Neuronal stem cell (in vitro differentiated cells): ENCODE measurements around the gene MAN2A1.

Experiments
- DNase-seq: peaks from one replicate; pipeline ENCODE4 v3.0.0-alpha.2; 2013; ENCODE audit warnings: low spot score
- H2AFZ ChIP-seq: one replicate; pipeline ENCODE4 v1.6.1; 2013; ENCODE audit warnings: mild to moderate bottlenecking, low read length, inconsistent platforms
- H2AK5ac ChIP-seq: 2 replicates; pipeline ENCODE4 v1.6.1; 2013; ENCODE audit warnings: low read depth, mild to moderate bottlenecking, inconsistent platforms, low read length, moderate library complexity, mixed read lengths
- H2BK120ac ChIP-seq: 2 replicates; pipeline ENCODE4 v1.6.1; 2013; ENCODE audit warnings: low read depth, mild to moderate bottlenecking, inconsistent platforms, low read length, moderate library complexity, mixed read lengths
- H2BK12ac ChIP-seq: one replicate; pipeline ENCODE4 v1.6.1; 2013; ENCODE audit warnings: low read length, inconsistent platforms
- H2BK15ac ChIP-seq: 2 replicates; pipeline ENCODE4 v1.6.1; 2013; ENCODE audit warnings: mild to moderate bottlenecking, low read length, inconsistent platforms, mixed read lengths
- H2BK5ac ChIP-seq: one replicate; pipeline ENCODE4 v1.6.1; 2013; ENCODE audit warnings: inconsistent platforms, mild to moderate bottlenecking, low read length, moderate library complexity
- H3K14ac ChIP-seq: one replicate; pipeline ENCODE4 v1.6.1; 2013; ENCODE audit warnings: low read length, inconsistent platforms
- H3K18ac ChIP-seq: 2 replicates; pipeline ENCODE4 v1.6.1; 2013; ENCODE audit warnings: low read length, inconsistent platforms
- H3K23ac ChIP-seq: 2 replicates; pipeline ENCODE4 v1.6.1; 2013; ENCODE audit warnings: low read depth, mild to moderate bottlenecking, mixed read lengths, low read length, inconsistent platforms; ENCODE audit not compliant: poor library complexity
- H3K27ac ChIP-seq: replicated peaks from 3 replicates; pipeline ENCODE4 v1.5.1; 2013; ENCODE audit warnings: low read length, inconsistent platforms
- H3K27me3 ChIP-seq, 3 experiments: 2 replicates each; pipeline ENCODE4 v1.6.1; 2013; ENCODE audit warnings: low read length in 3 of 3, mild to moderate bottlenecking in 2 of 3, inconsistent platforms in 1 of 3, low read depth in 1 of 3, mixed read lengths in 1 of 3, moderate library complexity in 1 of 3; ENCODE audit not compliant: control insufficient read depth in 3 of 3, insufficient read depth in 3 of 3
- H3K36me3 ChIP-seq, 2 donors: replicated peaks in 1 of 2; 2 replicates each; pipeline ENCODE4 v1.6.1; 2013; ENCODE audit warnings: low read length in 2 of 2; ENCODE audit not compliant: control insufficient read depth in 2 of 2, insufficient read depth in 2 of 2
- H3K4ac ChIP-seq: 2 replicates; pipeline ENCODE4 v1.6.1; 2013; ENCODE audit warnings: inconsistent platforms, mild to moderate bottlenecking, low read length, moderate library complexity
- H3K4me1 ChIP-seq, 2 donors: 1 replicate in 1 of 2; 2 replicates in 1 of 2; pipeline ENCODE4 v1.6.1; 2013; ENCODE audit warnings: low read length in 2 of 2, low read depth in 1 of 2; ENCODE audit not compliant: control insufficient read depth in 2 of 2, insufficient read depth in 1 of 2
- H3K4me2 ChIP-seq: one replicate; pipeline ENCODE4 v1.6.1; 2013; ENCODE audit warnings: mild to moderate bottlenecking, low read length, inconsistent platforms; ENCODE audit not compliant: insufficient read depth, poor library complexity, severe bottlenecking
- H3K4me3 ChIP-seq, 2 donors: 2 replicates each; pipeline ENCODE4 v1.5.1; 2013; ENCODE audit warnings: low read length in 2 of 2, mild to moderate bottlenecking in 2 of 2, inconsistent platforms in 1 of 2, moderate library complexity in 1 of 2
- H3K79me1 ChIP-seq: one replicate; pipeline ENCODE4 v1.6.1; 2013; ENCODE audit warnings: low read depth, mild to moderate bottlenecking, inconsistent platforms, low read length, moderate library complexity
- H3K9ac ChIP-seq: one replicate; pipeline ENCODE4 v1.6.1; 2013; ENCODE audit warnings: mild to moderate bottlenecking, low read depth, low read length, inconsistent platforms; ENCODE audit not compliant: poor library complexity
- H3K9me3 ChIP-seq, 2 donors: replicated peaks in 1 of 2; 2 replicates each; pipeline versions ENCODE3 to v1.6.1; 2013; ENCODE audit warnings: low read length in 2 of 2, mild to moderate bottlenecking in 2 of 2, inconsistent platforms in 1 of 2, low read depth in 1 of 2, mixed read lengths in 1 of 2, moderate library complexity in 1 of 2; ENCODE audit not compliant: control insufficient read depth in 2 of 2, insufficient read depth in 1 of 2
- H4K8ac ChIP-seq: one replicate; pipeline ENCODE4 v1.6.1; 2013; ENCODE audit warnings: low read depth, mild to moderate bottlenecking, inconsistent platforms, low read length, moderate library complexity
- H4K91ac ChIP-seq: one replicate; pipeline ENCODE4 v1.6.1; 2013; ENCODE audit warnings: low read length, low read depth, mild to moderate bottlenecking, inconsistent platforms; ENCODE audit not compliant: poor library complexity
- WGBS, 2 donors: extraction: QIAGEN DNeasy Blood & Tissue Kit; methylation state at CpG; one replicate each; pipeline ENCODE4 v1.1.7; 2013; ENCODE audit warnings: missing lambda C conversion rate in 2 of 2, mixed read lengths in 1 of 2; ENCODE audit not compliant: insufficient read length in 2 of 2, insufficient replicate concordance in 1 of 2; ENCODE audit errors: extremely low coverage in 2 of 2; 5-methylcytosine and 5-hydroxymethylcytosine counted together

MAN2A1 gene

DNA sequence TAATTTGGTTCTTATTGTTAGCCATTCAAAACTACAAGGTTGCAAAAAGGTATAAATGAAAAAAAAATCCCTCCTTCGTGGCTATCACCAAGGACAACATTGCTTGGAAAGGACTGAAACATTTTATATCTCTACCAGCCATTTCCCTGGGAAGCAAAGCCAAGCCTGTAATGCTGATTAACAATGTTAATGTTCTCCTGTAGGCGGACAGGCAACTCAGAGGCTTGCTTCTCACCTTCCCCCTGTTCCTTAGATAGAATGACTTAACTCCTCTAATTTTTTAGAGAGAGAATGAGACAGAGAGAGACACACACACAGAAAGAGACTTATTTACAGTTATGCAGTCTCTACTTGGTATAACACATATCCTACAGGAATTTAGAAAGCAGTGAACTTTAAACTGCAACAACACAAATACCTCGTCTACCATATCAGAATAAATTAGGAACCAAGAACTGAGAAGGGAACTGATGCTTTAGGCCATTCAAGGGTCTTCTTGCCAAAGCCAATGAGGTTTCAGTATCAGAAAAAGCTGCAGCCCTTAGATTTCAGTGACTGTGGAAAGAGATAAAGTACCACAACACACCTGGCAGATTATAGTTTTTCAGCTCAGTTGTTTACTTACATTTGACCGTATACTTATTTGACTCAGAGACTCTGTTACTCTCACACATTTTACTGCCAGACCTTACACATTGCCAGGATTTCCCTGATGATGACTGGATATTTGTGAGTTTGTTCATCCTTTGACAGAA, 20.9 kb upstream of the MAN2A1 start:
- no peak overlapping the region for H4K8ac ChIP-seq
- no peak overlapping the region for H3K9ac ChIP-seq
- H3K4me3 ChIP-seq = no peak overlapping the region
- H3K27me3 ChIP-seq = no peaks in the 10 kb centered on the region
- WGBS, 2 donors = no CpG with 5 or more reads among the region's 4 CpGs
- no peak overlapping the region for H3K4me2 ChIP-seq
- no peaks in the 10 kb centered on the region for H3K9me3 ChIP-seq
- H3K79me1 ChIP-seq = no peaks in the 10 kb centered on the region
- no peak for DNase-seq
- H2BK15ac ChIP-seq = no peak overlapping the region
- no peaks in the 10 kb centered on the region for H3K4me1 ChIP-seq
- no peak overlapping the region for H3K18ac ChIP-seq
- H3K27ac ChIP-seq = no peak overlapping the region
- H2BK5ac ChIP-seq = no peak overlapping the region
- no peak overlapping the region for H2BK120ac ChIP-seq
- no peak overlapping the region for H3K23ac ChIP-seq
- no peak overlapping the region for H4K91ac ChIP-seq
- H2AFZ ChIP-seq = no peak overlapping the region
- no peak overlapping the region for H2BK12ac ChIP-seq
- H3K4ac ChIP-seq = no peak overlapping the region
- no peaks in the 10 kb centered on the region for H3K36me3 ChIP-seq
- H3K14ac ChIP-seq = no peak overlapping the region
- H2AK5ac ChIP-seq = no peak overlapping the region

DNA sequence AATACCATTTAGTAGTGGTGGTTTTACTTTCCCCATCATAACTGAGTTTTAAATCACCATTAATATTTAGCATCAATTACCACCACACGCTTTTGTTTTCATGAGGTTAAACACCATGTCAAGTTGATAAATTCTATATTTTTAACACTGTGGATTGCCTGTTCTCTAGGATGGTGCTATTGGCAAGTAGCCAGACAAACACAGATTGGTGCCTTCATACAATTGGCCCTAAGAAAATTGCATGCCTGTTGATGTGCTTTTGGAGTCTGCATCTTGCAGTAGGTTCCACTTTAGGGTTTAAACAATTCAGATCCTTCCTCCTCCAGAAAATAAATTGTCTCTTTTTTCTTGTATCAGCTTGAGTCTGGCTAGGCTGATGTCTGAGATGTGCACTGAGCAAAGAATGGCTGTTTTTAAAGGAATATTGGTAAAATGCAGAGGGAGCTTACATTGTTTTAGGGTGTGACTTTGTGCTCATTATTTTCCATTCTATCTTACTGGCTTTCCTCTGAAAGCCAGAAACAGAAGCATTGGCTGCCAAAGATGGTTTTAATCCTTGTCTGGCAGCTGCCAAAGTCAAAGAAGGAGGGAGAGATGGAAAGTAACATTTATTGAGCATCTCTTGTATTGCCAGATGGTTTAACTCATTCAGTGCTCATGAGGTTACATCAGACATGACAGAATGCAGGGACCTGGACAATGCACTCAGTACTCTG, 19.6 kb upstream of the MAN2A1 start:
- Histone ChIP-seq H2BK15ac (no peak overlapping the region), H3K36me3 (no peaks in the 10 kb centered on the region), H3K4me3 (no peak overlapping the region), H3K9me3 (no peaks in the 10 kb centered on the region), H3K14ac (no peak overlapping the region), H2BK12ac (no peak overlapping the region), H3K27ac (no peak overlapping the region), H3K79me1 (no peaks in the 10 kb centered on the region), H3K9ac (no peak overlapping the region), H3K23ac (no peak overlapping the region), H4K8ac (no peak overlapping the region), H2BK5ac (no peak overlapping the region), H2AFZ (peak overlapping the region; percentile 4), H2BK120ac (no peak overlapping the region), H3K4ac (no peak overlapping the region), H4K91ac (no peak overlapping the region), H3K18ac (no peak overlapping the region), H2AK5ac (no peak overlapping the region), H3K27me3 (no peaks in the 10 kb centered on the region), H3K4me1 (no peaks in the 10 kb centered on the region), H3K4me2 (no peak overlapping the region)
- no peak for DNase-seq
- no CpG with 5 or more reads among the region's 1 CpG for WGBS, 2 donors

DNA sequence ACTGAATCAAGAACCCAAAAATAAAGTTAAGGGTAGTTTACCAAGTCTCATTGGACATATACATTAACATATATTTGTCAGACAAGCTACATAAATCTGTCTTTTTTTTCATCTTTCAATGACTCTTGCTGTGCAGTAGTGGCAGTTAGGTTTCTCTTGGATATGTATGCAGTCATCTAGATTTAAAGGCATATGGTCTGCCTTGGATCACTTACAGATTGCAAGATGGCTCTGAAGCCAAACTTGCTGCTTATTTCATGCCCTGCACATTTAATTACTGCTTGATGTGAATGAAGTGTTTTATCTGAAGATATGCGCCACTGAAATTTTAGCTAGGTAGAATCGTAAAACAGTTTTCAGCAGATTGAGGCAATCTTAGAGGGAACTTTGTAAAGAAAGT, 18.6 kb upstream of the MAN2A1 start:
- Histone ChIP-seq H3K14ac (no peak overlapping the region), H2BK5ac (no peak overlapping the region), H4K91ac (no peak overlapping the region), H3K27ac (no peak overlapping the region), H3K9ac (no peak overlapping the region), H4K8ac (no peak overlapping the region), H3K4me2 (no peak overlapping the region), H3K79me1 (no peaks in the 10 kb centered on the region), H2AFZ (no peak overlapping the region), H3K4me1 (no peaks in the 10 kb centered on the region), H3K4me3 (no peak overlapping the region), H3K9me3 (no peaks in the 10 kb centered on the region), H3K23ac (no peak overlapping the region), H3K27me3 (no peaks in the 10 kb centered on the region), H3K36me3 (no peaks in the 10 kb centered on the region), H2BK120ac (no peak overlapping the region), H2BK15ac (no peak overlapping the region), H3K18ac (no peak overlapping the region), H2BK12ac (no peak overlapping the region), H3K4ac (no peak overlapping the region), H2AK5ac (no peak overlapping the region)
- no CpG with 5 or more reads among the region's 2 CpGs for WGBS, 2 donors
- no peak for DNase-seq

DNA sequence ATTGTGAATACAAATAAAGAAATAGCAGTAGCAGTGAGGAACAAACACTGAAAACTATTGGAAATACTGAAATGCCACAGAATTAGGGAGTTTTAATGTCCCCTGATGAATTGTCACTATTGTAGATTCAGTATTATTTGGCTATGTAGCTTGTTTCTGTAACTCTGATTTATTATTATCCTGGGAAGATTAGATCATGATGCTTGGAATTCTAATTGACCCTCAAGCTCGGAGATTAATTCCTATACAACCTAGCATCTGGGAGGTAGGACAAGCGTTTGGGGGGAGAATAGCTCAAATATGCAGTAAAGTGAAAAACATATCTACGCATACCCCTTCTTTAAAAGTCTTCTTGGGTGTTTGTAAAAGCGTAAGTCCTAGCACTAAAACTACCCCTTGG, 15.1 kb upstream of the MAN2A1 start:
- no peaks in the 10 kb centered on the region for H3K79me1 ChIP-seq
- no CpG with 5 or more reads among the region's 4 CpGs for WGBS, 2 donors
- no peaks in the 10 kb centered on the region for H3K36me3 ChIP-seq
- no peak overlapping the region for H2AK5ac ChIP-seq
- H3K27me3 ChIP-seq = no peaks in the 10 kb centered on the region
- no peak overlapping the region for H3K14ac ChIP-seq
- no peak for DNase-seq
- no peaks in the 10 kb centered on the region for H3K4me1 ChIP-seq
- H4K91ac ChIP-seq = no peak overlapping the region
- no peak overlapping the region for H3K9ac ChIP-seq
- no peak overlapping the region for H2BK12ac ChIP-seq
- H3K9me3 ChIP-seq = no peaks in the 10 kb centered on the region
- no peak overlapping the region for H2BK5ac ChIP-seq
- H3K4me3 ChIP-seq = no peak overlapping the region
- no peak overlapping the region for H3K18ac ChIP-seq
- H2BK15ac ChIP-seq = no peak overlapping the region
- no peak overlapping the region for H3K23ac ChIP-seq
- H3K4ac ChIP-seq = no peak overlapping the region
- no peak overlapping the region for H2AFZ ChIP-seq
- H3K27ac ChIP-seq = no peak overlapping the region
- no peak overlapping the region for H3K4me2 ChIP-seq
- H2BK120ac ChIP-seq = no peak overlapping the region
- H4K8ac ChIP-seq = no peak overlapping the region
